Right lobe of liver (tissue), 6 donors: ENCODE data around the gene CYFIP2. TPM values are rescaled to one million over a fixed set of nuclear protein-coding genes. Genes with fewer than 3 reads are reported as not detected.

ENCODE experiments used
- ATAC-seq, 4 donors: fragments of 200-7000 bp; cut with Tn5 transposase; one replicate each; pipeline ENCODE4 v1.9.1; 2020; ENCODE audit warnings: mild to moderate bottlenecking in 4 of 4, moderate library complexity in 4 of 4
- DNase-seq, 3 donors: peaks; one replicate each; pipeline ENCODE4 v3.0.0-alpha.2; 2020
- H3K27ac ChIP-seq, 3 donors: fragments of 200-600 bp; one replicate each; pipeline ENCODE4 v1.8.0; 2022
- H3K27me3 ChIP-seq, 2 donors: fragments of 200-600 bp; one replicate each; pipeline ENCODE4 v1.8.0; 2022
- H3K36me3 ChIP-seq, 4 donors: fragments of 200-600 bp; sonication (generic) in 1 of 4; one replicate each; pipeline versions ENCODE4 v1.5.1 to v1.8.0; 2017 to 2022; ENCODE audit warnings: control low read depth in 1 of 4
- H3K4me1 ChIP-seq, 4 donors: fragments of 200-600 bp; sonication (generic) in 1 of 4; one replicate each; pipeline versions ENCODE4 v1.5.1 to v1.8.0; 2017 to 2022; ENCODE audit warnings: control low read depth in 1 of 4
- H3K4me3 ChIP-seq, 3 donors: fragments of 200-600 bp; one replicate each; pipeline ENCODE4 v1.8.0; 2022
- H3K9me3 ChIP-seq, 4 donors: fragments of 200-600 bp; sonication (generic) in 1 of 4; one replicate each; pipeline versions ENCODE4 v1.5.1 to v1.8.0; 2017 to 2022; ENCODE audit warnings: control low read depth in 1 of 4
- CTCF ChIP-seq, 4 donors: fragments of 200-600 bp in 3 of 4; fragments of 450-650 bp in 1 of 4; IDR thresholded peaks; one replicate each; pipeline versions ENCODE4 v1.5.1 to v1.8.0; 2016 to 2022; ENCODE audit warnings: antibody characterized with exemption in 4 of 4, mild to moderate bottlenecking in 2 of 4
- POLR2A ChIP-seq: fragments of 450-650 bp; IDR thresholded peaks from one replicate; pipeline ENCODE4 v1.6.1; 2017; ENCODE audit warnings: antibody characterized with exemption, mild to moderate bottlenecking
- WGBS: methylation state at CpG from one replicate; pipeline ENCODE4 v1.1.6; 2018; ENCODE audit warnings: low coverage, low lambda C conversion rate; ENCODE audit not compliant: insufficient coverage; ENCODE audit errors: missing lambda C conversion rate; 5-methylcytosine and 5-hydroxymethylcytosine counted together
- intact Hi-C, 2 donors: fragments of 100-400 bp; cut with DNase I; formaldehyde crosslinking; loops; one replicate each; pipeline versions ENCODE4 v1.11.2 to v1.14.1; 2022
- total RNA-seq, 6 experiments: library from RNA; depleted of rRNA in 2 of 6; stranded (reverse); fragments of >200 nt in 2 of 6; fragmentation: NEBNext Ultra II Directional in 3 of 6; extraction: Animal tissue kit (Norgen Biotek cat#: 25700) in 3 of 6; gene quantifications; one replicate each; pipeline versions ENCODE4 v1.1.0 to v1.2.4, GENCODE V29; 2016 to 2023
- donor health status: DM: no; HTN: yes; CAD: no.
- donor health status: DM: no; HTN: no; CAD: no.
- donor health status: DM: no; HTN: no; CAD: no.
- donor health status: DM: no; HTN: yes; CAD: no.
- donor health status: DM: no; HTN: yes; CAD: no.

Gene CYFIP2
- total RNA-seq, 6 experiments from 2014 or later, result 20.6 to 89.1 (median 49.6) TPM

GRCh38 chr5:157306081-157306480 is 40.2 kb downstream of the CYFIP2 start:
- WGBS, result 92% methylated on average over 3 of the region's 4 CpGs
- intact Hi-C loops, result no loop called here
- H3K4me3 ChIP-seq, result no peak overlapping the region
- no peaks in the 10 kb centered on the region for H3K27me3 ChIP-seq
- TF ChIP-seq CTCF (IDR thresholded peaks at IDR 0.05) (no peak), POLR2A (no peak)
- no peak for ATAC-seq
- no peak for DNase-seq
- H3K4me1 ChIP-seq, result peaks cover 0 to 9% (median 4%) of the 10 kb centered on the region in 4 donors
- H3K36me3 ChIP-seq, result peaks cover 0 to 4% (median 0%) of the 10 kb centered on the region in 4 donors
- H3K27ac ChIP-seq, result no peak overlapping the region
- H3K9me3 ChIP-seq, result no peaks in the 10 kb centered on the region

GRCh38 chr5:157306692-157307471 is 41.0 kb downstream of the CYFIP2 start:
- Histone ChIP-seq H3K9me3 (no peaks in the 10 kb centered on the region), H3K36me3 (peaks cover 0 to 2% (median 0%) of the 10 kb centered on the region in 4 donors), H3K4me3 (no peak overlapping the region), H3K27me3 (no peaks in the 10 kb centered on the region), H3K4me1 (peaks cover 0 to 1% (median under 1%) of the 10 kb centered on the region in 4 donors), H3K27ac (no peak overlapping the region)
- ATAC-seq (no peak), DNase-seq (no peak)
- WGBS, result 79% methylated on average over 10 of the region's 10 CpGs
- intact Hi-C loops, result no loop called here
- TF ChIP-seq CTCF (IDR thresholded peaks at IDR 0.05) (no peak), POLR2A (no peak)

- DNase-seq (no peak), ATAC-seq (no peak)
- Histone ChIP-seq H3K27ac (no peak overlapping the region), H3K9me3 (no peaks in the 10 kb centered on the region), H3K4me3 (no peak overlapping the region), H3K27me3 (no peaks in the 10 kb centered on the region), H3K36me3 (no peaks in the 10 kb centered on the region), H3K4me1 (no peaks in the 10 kb centered on the region)
- intact Hi-C loops, result no loop called here
- TF ChIP-seq POLR2A, result no peak
- peak in 1 of 4 donors; percentile 22 for TF ChIP-seq CTCF (IDR thresholded peaks at IDR 0.05)
- 48% methylated on average over 4 of the region's 8 CpGs for WGBS
These were observed 43.0 kb downstream of the CYFIP2 start for GRCh38 chr5:157308836-157309465.

GRCh38 chr5:157309796-157310195 is 43.9 kb downstream of the CYFIP2 start:
- Histone ChIP-seq H3K4me1 (no peaks in the 10 kb centered on the region), H3K9me3 (no peaks in the 10 kb centered on the region), H3K27me3 (no peaks in the 10 kb centered on the region), H3K4me3 (no peak overlapping the region), H3K27ac (no peak overlapping the region), H3K36me3 (no peaks in the 10 kb centered on the region)
- intact Hi-C loops, result loop anchor here (5.0 kb wide), 1 partner anchor 57 kb away; no protein-coding TSS in a partner anchor
- DNase-seq (no peak), ATAC-seq (peak in 2 of 4 donors; percentile 31 to 36)
- TF ChIP-seq CTCF (IDR thresholded peaks at IDR 0.05) (no peak), POLR2A (no peak)
- WGBS, result no CpG with 5 or more reads among the region's 14 CpGs
